Prostate gland (tissue), 2 donors: ENCODE results near the gene DPYSL3.

ENCODE experiments used
- CTCF ChIP-seq, 4 experiments: fragments of 200-600 bp in 2 of 4; fragments of 450-650 bp in 2 of 4; sonication (generic) in 2 of 4; IDR thresholded peaks; 1 replicate in 3 of 4; 2 replicates in 1 of 4; pipeline ENCODE4 v1.5.1; 2016 to 2019; ENCODE audit warnings: antibody characterized with exemption in 4 of 4, mild to moderate bottlenecking in 2 of 4, moderate library complexity in 2 of 4
- POLR2A ChIP-seq: fragments of 450-650 bp; IDR thresholded peaks from one replicate; pipeline ENCODE4 v1.6.1; 2016; ENCODE audit warnings: antibody characterized with exemption, mild to moderate bottlenecking
- POLR2AphosphoS5 ChIP-seq: sonication (generic); formaldehyde crosslinking; IDR thresholded peaks from one replicate; pipeline ENCODE4 v1.6.1; 2017; ENCODE audit warnings: antibody characterized with exemption

- TF ChIP-seq CTCF (IDR thresholded peaks at IDR 0.05): no peak
- peak; percentile 47 for TF ChIP-seq POLR2AphosphoS5
- no peak for TF ChIP-seq POLR2A
Measured at GRCh38 chr5:147407094-147407681, 102.7 kb downstream of the DPYSL3 start.
